Endothelial cell of umbilical vein (primary cell): ENCODE results near the gene TMEM203. TPM values are rescaled to one million over a fixed set of nuclear protein-coding genes. Genes with fewer than 3 reads are reported as not detected.

Source experiments
- BruUV-seq: library from RNA; stranded (reverse); fragments of 400-500 nt; replicated peaks from 2 replicates; lab custom pipeline; 2021; lab: Mats Ljungman, UMichigan
- CTCF ChIA-PET: fragments of 300-600, 350-600 bp; sonication (Branson Sonifier 250); formaldehyde crosslinking; loops from one replicate; lab custom pipeline; 2021; ENCODE audit warnings: antibody characterized with exemption, inconsistent platforms; lab: Charles Lee
- POLR2A ChIA-PET: fragments of 300-600, 350-600 bp; sonication (Branson Sonifier 250); formaldehyde crosslinking; loops from one replicate; lab custom pipeline; 2021; ENCODE audit warnings: antibody characterized with exemption, inconsistent platforms; lab: Charles Lee
- DNase-seq: peaks from one replicate; pipeline ENCODE4 v3.0.0-alpha.2; 2011; ENCODE audit warnings: low read depth, low spot score
- FAIRE-seq: peaks from 2 replicates; lab custom pipeline; 2011; peaks lifted over from hg19 to GRCh38; lab: Jason Lieb, UNC
- H2AFZ ChIP-seq: 2 replicates; pipeline ENCODE4 v1.6.0; 2012; ENCODE audit warnings: low read depth, low read length, control low read depth, inconsistent platforms
- H3K27ac ChIP-seq: 2 replicates; pipeline ENCODE4 v1.5.1; 2011; ENCODE audit warnings: low read depth, mild to moderate bottlenecking, control low read depth, low read length, moderate library complexity; ENCODE audit not compliant: insufficient read depth
- H3K27me3 ChIP-seq, 2 experiments: 2 replicates each; pipeline versions ENCODE4 v1.6.0 to v1.6.1; 2011; ENCODE audit warnings: low read length in 2 of 2, mixed read lengths in 1 of 2; ENCODE audit not compliant: control insufficient read depth in 2 of 2, insufficient read depth in 2 of 2
- H3K36me3 ChIP-seq, 2 experiments: 2 replicates in 1 of 2; 3 replicates in 1 of 2; pipeline ENCODE4 v1.5.1; 2011; ENCODE audit warnings: low read length in 2 of 2, mild to moderate bottlenecking in 1 of 2, moderate library complexity in 1 of 2; ENCODE audit not compliant: control insufficient read depth in 2 of 2, insufficient read depth in 2 of 2; ENCODE audit errors: extremely low read depth in 1 of 2
- H3K4me1 ChIP-seq: 3 replicates; pipeline ENCODE4 v1.5.1; 2011; ENCODE audit warnings: mild to moderate bottlenecking, low read length; ENCODE audit not compliant: control insufficient read depth, insufficient read depth; ENCODE audit errors: extremely low read depth
- H3K4me2 ChIP-seq: 2 replicates; pipeline ENCODE4 v1.6.1; 2011; ENCODE audit warnings: low read length, control low read depth, mixed read lengths; ENCODE audit not compliant: insufficient read depth
- H3K4me3 ChIP-seq, 3 experiments: fragments of 200-600 bp in 1 of 3; sonication (generic), shearing (Covaris generic) in 1 of 3; replicated peaks in 1 of 3; 2 replicates each; pipeline ENCODE4 v1.5.1; 2011 to 2016; ENCODE audit warnings: control low read depth in 3 of 3, low read length in 3 of 3, mild to moderate bottlenecking in 2 of 3, inconsistent platforms in 1 of 3, low read depth in 1 of 3, moderate library complexity in 1 of 3; ENCODE audit not compliant: insufficient read depth in 1 of 3
- H3K79me2 ChIP-seq: 2 replicates; pipeline ENCODE4 v1.6.0; 2012; ENCODE audit warnings: low read length, inconsistent platforms; ENCODE audit not compliant: control insufficient read depth, insufficient read depth
- H3K9ac ChIP-seq: replicated peaks from 2 replicates; pipeline ENCODE3; 2011; ENCODE audit warnings: low read length, control low read depth; ENCODE audit not compliant: insufficient read depth; ENCODE audit errors: extremely low read depth
- H3K9me1 ChIP-seq: replicated peaks from 3 replicates; pipeline ENCODE4 v1.6.0; 2011; ENCODE audit warnings: mild to moderate bottlenecking, low read length; ENCODE audit not compliant: control insufficient read depth, insufficient read depth; ENCODE audit errors: extremely low read depth
- H3K9me3 ChIP-seq: replicated peaks from 2 replicates; pipeline ENCODE4 v1.5.1; 2012; ENCODE audit warnings: low read length, inconsistent platforms; ENCODE audit not compliant: control insufficient read depth, insufficient read depth
- H4K20me1 ChIP-seq: replicated peaks from 2 replicates; pipeline ENCODE3; 2011; ENCODE audit warnings: mild to moderate bottlenecking, low read length; ENCODE audit not compliant: control insufficient read depth, insufficient read depth; ENCODE audit errors: extremely low read depth
- EZH2 ChIP-seq: IDR thresholded peaks from 2 replicates; pipeline ENCODE4 v1.6.1; 2012; ENCODE audit warnings: borderline replicate concordance, low read depth, mild to moderate bottlenecking, moderate library complexity, low read length, inconsistent platforms; ENCODE audit not compliant: severe bottlenecking
- FOS ChIP-seq: IDR thresholded peaks from 2 replicates; pipeline ENCODE4 v1.6.1; 2011; ENCODE audit warnings: mild to moderate bottlenecking, low read length, moderate library complexity, borderline replicate concordance; ENCODE audit not compliant: insufficient read depth
- GATA2 ChIP-seq: IDR thresholded peaks from 2 replicates; pipeline ENCODE4 v1.7.0; 2011; ENCODE audit warnings: low read depth, mild to moderate bottlenecking, moderate library complexity, mixed read lengths, low read length; ENCODE audit not compliant: insufficient read length, insufficient read depth
- JUN ChIP-seq: IDR thresholded peaks from 2 replicates; pipeline ENCODE4 v1.6.1; 2011; ENCODE audit warnings: borderline replicate concordance, low read depth; ENCODE audit not compliant: insufficient read length, insufficient read depth
- MAX ChIP-seq: IDR thresholded peaks from 2 replicates; pipeline ENCODE4 v1.6.1; 2011; ENCODE audit not compliant: insufficient read depth, insufficient read length
- MYC ChIP-seq: IDR thresholded peaks from one replicate; pipeline ENCODE4 v1.6.1; 2011; ENCODE audit warnings: mild to moderate bottlenecking, low read depth, low read length
- POLR2A ChIP-seq: IDR thresholded peaks from 2 replicates; pipeline ENCODE4 v1.6.1; 2012; ENCODE audit warnings: low read depth, mild to moderate bottlenecking, control low read depth, low read length
- POLR2AphosphoS5 ChIP-seq: IDR thresholded peaks from 2 replicates; pipeline ENCODE4 v1.6.1; 2012; ENCODE audit warnings: low read depth, mild to moderate bottlenecking, control low read depth, low read length, moderate library complexity; ENCODE audit not compliant: insufficient read depth
- dilution Hi-C: fragments of 300-500 bp; cut with MboI; formaldehyde crosslinking; loops from one replicate; pipeline ENCODE4 v1.15.0; 2019; ENCODE audit warnings: low sequenced_read_pairs; ENCODE audit not compliant: extremely low pct_ligation_motif_present
- intact Hi-C: fragments of 100-400 bp; cut with micrococcal nuclease; formaldehyde crosslinking; loops from one replicate; pipeline ENCODE4 v1.10.0; 2022
- polyA plus RNA-seq, 4 experiments: library from polyadenylated mRNA; depleted of rRNA in 3 of 4; stranded (reverse) in 3 of 4; unstranded in 1 of 4; fragments of >200 nt; gene quantifications; 2 replicates each; pipeline versions ENCODE4 v1.2.1 to v1.2.3, GENCODE V29; 2011 to 2012; ENCODE audit warnings: missing spikeins in 1 of 4
- total RNA-seq: library from RNA; stranded (reverse); gene quantifications from 2 replicates; pipeline ENCODE4 v1.2.3, GENCODE V29; 2021
- TF ChIP-seq, protein P1 (sequence below), 2 donors: IDR thresholded peaks; 1 replicate in 1 of 2; 2 replicates in 1 of 2; pipeline ENCODE4 v1.5.1; 2011; ENCODE audit warnings: low read length in 2 of 2, mild to moderate bottlenecking in 2 of 2, moderate library complexity in 2 of 2, control low read depth in 1 of 2, inconsistent platforms in 1 of 2, low read depth in 1 of 2; ENCODE audit not compliant: insufficient read depth in 1 of 2; ENCODE audit errors: extremely low read depth in 1 of 2

TMEM203 gene
- total and polyA plus RNA-seq, 2 donors (not counting 3 experiments of a cell fraction or from before 2014, with no cell fraction given), result 29.6 to 39.8 TPM

- Histone ChIP-seq H4K20me1 (no peaks in the 10 kb centered on the region), H3K9ac (peak overlapping the region; percentile 65), H3K9me1 (no peaks in the 10 kb centered on the region), H3K27me3 (no peaks in the 10 kb centered on the region), H3K4me2 (peak overlapping the region; percentile 83), H3K27ac (no peak overlapping the region), H3K4me1 (peaks cover 14% of the 10 kb centered on the region), H3K4me3 (peak overlapping the region in 2 of 3 experiments; percentile 41 to 94), H3K36me3 (peaks cover 2% of the 10 kb centered on the region in 2 experiments), H3K79me2 (peaks cover 18% of the 10 kb centered on the region), H3K9me3 (no peaks in the 10 kb centered on the region), H2AFZ (no peak overlapping the region)
- no peak for FAIRE-seq
- intact Hi-C loops, result loop anchor here (2.0 kb wide), 1 partner anchor 15 kb away; no protein-coding TSS in a partner anchor
- dilution Hi-C loops, result no loop called here
- no peak for DNase-seq
- ChIA-PET POLR2A (interaction anchor here (1.1 to 4.9 kb wide), 2 partner anchors 12 to 23 kb away, joined by 3 to 66 read pairs; partner anchors contain the start of gene TUBB4B), CTCF (interaction anchor here (0.8 to 4.4 kb wide), 10 partner anchors 9 to 225 kb away, joined by 3 to 31 read pairs (median 6); partner anchors contain the start of genes EXD3, NOXA1, RNF224 and TOR4A)
- TF ChIP-seq MAX (no peak), POLR2A (no peak), MYC (no peak), POLR2AphosphoS5 (no peak), FOS (no peak), GATA2 (no peak), EZH2 (no peak), JUN (no peak)
- TF ChIP-seq, protein P1, sequence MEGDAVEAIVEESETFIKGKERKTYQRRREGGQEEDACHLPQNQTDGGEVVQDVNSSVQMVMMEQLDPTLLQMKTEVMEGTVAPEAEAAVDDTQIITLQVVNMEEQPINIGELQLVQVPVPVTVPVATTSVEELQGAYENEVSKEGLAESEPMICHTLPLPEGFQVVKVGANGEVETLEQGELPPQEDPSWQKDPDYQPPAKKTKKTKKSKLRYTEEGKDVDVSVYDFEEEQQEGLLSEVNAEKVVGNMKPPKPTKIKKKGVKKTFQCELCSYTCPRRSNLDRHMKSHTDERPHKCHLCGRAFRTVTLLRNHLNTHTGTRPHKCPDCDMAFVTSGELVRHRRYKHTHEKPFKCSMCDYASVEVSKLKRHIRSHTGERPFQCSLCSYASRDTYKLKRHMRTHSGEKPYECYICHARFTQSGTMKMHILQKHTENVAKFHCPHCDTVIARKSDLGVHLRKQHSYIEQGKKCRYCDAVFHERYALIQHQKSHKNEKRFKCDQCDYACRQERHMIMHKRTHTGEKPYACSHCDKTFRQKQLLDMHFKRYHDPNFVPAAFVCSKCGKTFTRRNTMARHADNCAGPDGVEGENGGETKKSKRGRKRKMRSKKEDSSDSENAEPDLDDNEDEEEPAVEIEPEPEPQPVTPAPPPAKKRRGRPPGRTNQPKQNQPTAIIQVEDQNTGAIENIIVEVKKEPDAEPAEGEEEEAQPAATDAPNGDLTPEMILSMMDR (IDR thresholded peaks at IDR 0.05; ENCODE audit: extremely low read depth in 1 of 2, insufficient read depth in 1 of 2, low read depth in 1 of 2, low read length in 2 of 2), result no peak
- BruUV-seq, result no TSS peak
Observed at GRCh38 chr9:137253717-137254623, 48.5 kb upstream of the TMEM203 start.
